ENCODE data around the gene SPNS1. TPM values are rescaled to one million over a fixed set of nuclear protein-coding genes. Genes with fewer than 3 reads are reported as not detected.
"Not testable (repeated sequence)": the region's sequence is repeated elsewhere in the genome, so short reads cannot be mapped to it uniquely, and the experiment has no call there.

The SPNS1 gene, protein sequence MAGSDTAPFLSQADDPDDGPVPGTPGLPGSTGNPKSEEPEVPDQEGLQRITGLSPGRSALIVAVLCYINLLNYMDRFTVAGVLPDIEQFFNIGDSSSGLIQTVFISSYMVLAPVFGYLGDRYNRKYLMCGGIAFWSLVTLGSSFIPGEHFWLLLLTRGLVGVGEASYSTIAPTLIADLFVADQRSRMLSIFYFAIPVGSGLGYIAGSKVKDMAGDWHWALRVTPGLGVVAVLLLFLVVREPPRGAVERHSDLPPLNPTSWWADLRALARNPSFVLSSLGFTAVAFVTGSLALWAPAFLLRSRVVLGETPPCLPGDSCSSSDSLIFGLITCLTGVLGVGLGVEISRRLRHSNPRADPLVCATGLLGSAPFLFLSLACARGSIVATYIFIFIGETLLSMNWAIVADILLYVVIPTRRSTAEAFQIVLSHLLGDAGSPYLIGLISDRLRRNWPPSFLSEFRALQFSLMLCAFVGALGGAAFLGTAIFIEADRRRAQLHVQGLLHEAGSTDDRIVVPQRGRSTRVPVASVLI
- total RNA-seq, result 21.4 and 26.0 TPM in 2 replicates

DNA sequence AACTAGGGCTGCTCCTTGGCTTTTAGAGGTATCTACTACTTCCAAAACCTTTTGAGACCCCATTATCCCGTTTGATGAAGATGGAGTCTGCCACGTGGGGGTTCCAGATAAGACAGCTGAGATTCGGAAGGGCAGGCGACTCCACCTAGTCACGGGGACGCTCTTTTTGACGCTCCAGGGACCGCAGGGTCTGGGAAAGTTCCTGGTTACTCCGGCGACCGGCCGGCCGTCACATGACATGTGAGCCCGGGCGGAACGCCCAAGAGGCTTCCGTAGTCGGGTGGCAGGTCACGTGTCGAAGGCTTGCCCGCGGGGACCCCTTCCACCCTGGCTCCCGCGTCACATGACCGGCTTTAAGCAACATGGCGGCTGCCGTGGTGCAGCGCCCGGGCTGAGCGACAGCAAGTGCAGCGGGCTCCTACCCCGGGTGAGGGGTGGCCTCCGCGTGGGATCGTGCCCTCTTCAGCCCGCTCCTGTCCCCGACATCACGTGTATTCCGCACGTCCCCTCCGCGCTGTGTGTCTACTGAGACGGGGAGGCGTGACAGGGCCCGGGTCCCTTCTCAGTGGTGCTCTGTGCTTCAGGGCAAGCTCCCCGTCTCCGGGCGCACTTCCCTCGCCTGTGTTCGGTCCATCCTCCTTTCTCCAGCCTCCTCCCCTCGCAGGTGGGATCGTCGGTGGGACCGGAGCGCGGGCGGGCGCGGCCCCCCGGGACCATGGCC, at the start of gene SPNS1:
SPNS1 (plus strand) TSS at position 342 of the 721 bp plus-strand sequence; CDS start at position 716, 374 bp downstream.
- peak; percentile 98 to 99 for DNase-seq (ENCODE audit: low read depth in 2 of 2)

DNA sequence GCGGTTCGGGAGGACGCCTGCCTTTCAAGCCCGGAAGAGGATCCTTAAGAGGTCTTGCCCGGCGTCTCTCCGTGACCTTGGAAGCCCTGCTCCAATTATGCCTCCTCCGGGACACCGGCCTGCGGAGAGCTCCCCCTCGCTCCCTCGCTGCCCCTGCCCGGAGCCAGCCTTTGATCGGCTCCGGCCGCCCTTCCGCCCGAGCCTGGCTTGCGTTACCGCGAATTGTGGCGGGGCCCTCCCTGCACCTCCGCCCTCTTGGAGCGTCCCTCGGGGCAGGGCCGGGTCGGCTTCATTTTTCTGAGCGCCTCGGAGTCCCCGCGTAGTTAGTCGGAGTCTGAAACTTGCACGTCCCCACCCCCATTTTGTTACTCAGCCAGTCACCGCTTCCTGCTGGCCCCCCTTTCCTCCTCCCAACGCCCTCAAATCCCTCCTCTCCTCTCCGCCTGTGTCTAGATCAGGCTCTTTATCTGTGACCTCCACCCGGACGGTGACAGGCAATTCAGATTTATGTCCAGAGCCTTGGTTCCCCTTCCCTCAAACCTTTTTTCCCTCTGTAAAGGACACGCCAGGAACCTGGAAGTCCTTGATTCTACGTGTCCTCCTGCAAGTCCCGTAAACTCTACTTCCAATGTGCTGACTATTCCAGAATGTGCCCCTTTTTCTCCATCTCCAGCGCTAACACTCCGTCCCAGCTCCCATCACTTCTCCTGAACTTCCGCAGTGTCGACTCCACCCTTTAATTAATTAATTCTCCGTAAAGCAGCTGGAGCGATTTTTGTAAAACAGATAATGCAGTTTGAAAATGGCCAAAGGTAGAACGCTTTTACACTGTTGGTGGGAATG, 49.0 kb upstream of the SPNS1 start:
- DNase-seq (ENCODE audit: low read depth in 2 of 2), result peak; percentile 59 to 80

- not testable (repeated sequence) for DNase-seq (ENCODE audit: low read depth in 2 of 2)
These were observed 48.3 kb upstream of the SPNS1 start for GRCh38 chr16:28926284-28926683.

- DNase-seq (ENCODE audit: low read depth in 2 of 2), result no peak
These were observed 46.8 kb upstream of the SPNS1 start for GRCh38 chr16:28927815-28928214.

DNA sequence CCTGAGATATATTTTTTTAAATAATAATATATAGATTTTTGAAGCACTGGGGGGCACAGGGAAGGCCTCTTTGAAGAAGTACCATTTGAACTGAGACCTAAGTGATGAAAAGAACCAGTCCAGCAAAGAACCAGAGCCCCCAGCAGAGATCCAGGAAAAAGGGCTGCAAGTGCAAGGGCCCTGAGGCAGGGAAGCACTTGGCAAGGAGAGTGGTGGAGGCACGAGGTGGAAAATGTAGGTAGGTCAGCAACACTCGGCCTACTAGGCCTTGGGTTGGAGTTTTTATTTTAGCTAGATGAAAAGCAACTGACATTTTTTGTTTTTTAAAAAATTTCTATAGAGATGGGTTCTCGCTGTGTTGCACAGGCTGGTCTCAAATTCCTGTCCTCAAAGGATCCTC, 44.4 kb upstream of the SPNS1 start:
- no peak for DNase-seq (ENCODE audit: low read depth in 2 of 2)

- DNase-seq (ENCODE audit: low read depth in 2 of 2), result no peak
These were observed 43.9 kb upstream of the SPNS1 start for GRCh38 chr16:28930652-28931051.

- DNase-seq (ENCODE audit: low read depth in 2 of 2), result no peak
These were observed 42.8 kb upstream of the SPNS1 start, which contains the start of gene CD19 for GRCh38 chr16:28931801-28932225. CD19 (plus strand) TSS chr16:28931971; CDS start chr16:28932001, 30 bp downstream.

GRCh38 chr16:28932339-28933141, 42.0 kb upstream of the SPNS1 start:
- no peak for DNase-seq (ENCODE audit: low read depth in 2 of 2)

GRCh38 chr16:28933171-28933570, 41.4 kb upstream of the SPNS1 start:
- no peak for DNase-seq (ENCODE audit: low read depth in 2 of 2)

GRCh38 chr16:28935346-28935745, 39.2 kb upstream of the SPNS1 start:
- DNase-seq (ENCODE audit: low read depth in 2 of 2), result no peak

DNA sequence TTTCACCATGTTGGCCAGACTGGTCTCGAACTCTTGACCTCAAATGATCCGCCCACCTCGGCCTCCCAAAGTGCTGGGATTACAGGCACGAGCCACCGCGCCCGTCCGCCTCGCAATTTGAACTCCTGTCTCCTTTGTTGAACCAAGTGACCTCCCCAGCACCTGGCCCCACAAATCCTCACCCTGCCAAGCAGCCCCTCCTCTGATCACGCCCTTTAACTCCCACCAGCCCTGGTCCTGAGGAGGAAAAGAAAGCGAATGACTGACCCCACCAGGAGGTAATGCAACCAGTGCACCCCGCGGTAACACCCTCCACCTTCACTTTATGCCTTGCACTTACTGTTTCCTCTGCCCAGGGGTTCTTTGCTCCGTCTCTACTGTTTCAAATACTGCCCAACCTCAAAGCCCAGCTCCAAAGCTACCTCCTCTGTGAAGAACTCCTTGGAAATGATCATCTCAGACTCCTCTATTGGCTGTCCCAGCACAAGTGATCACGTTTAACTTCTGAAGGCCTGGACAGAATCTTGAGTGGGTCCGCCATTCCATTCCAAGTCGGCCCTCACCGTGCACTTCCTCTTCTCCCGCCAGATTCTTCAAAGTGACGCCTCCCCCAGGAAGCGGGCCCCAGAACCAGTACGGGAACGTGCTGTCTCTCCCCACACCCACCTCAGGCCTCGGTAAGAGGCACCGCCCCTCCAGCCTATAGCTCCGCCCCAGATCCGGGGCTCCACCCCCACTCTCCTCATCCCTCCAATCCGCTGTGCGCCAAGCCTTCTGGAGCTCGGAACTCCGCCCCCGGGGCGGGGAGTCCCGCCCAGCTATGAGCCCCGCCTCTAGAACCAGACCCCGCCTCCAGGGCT, 38.4 kb upstream of the SPNS1 start:
- peak; percentile 82 to 88 for DNase-seq (ENCODE audit: low read depth in 2 of 2)

- no peak for DNase-seq (ENCODE audit: low read depth in 2 of 2)
These were observed 37.8 kb upstream of the SPNS1 start for GRCh38 chr16:28936784-28937155.

DNA sequence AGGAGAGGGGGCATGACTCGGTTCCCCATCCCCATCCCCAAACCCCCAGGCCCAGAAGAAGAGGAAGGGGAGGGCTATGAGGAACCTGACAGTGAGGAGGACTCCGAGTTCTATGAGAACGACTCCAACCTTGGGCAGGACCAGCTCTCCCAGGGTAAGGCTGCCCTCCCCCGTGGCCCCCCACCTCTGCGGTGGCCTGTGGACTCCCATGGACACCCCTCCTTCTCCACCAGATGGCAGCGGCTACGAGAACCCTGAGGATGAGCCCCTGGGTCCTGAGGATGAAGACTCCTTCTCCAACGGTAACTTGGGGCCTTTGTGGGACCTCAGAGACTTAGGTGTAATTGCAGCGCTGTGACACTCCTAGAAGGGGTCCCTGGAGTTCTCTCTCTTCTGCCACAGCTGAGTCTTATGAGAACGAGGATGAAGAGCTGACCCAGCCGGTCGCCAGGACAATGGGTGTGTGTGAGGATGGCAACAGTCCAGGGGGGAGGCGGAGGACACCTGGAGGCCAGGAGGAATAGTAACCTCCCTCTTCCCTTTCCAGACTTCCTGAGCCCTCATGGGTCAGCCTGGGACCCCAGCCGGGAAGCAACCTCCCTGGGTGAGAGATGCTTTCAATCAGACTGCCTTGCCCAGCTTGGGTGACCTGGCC, 37.2 kb upstream of the SPNS1 start:
- DNase-seq (ENCODE audit: low read depth in 2 of 2), result no peak

GRCh38 chr16:28938721-28939120, 35.9 kb upstream of the SPNS1 start:
- no peak for DNase-seq (ENCODE audit: low read depth in 2 of 2)

GRCh38 chr16:28939825-28940224, 34.8 kb upstream of the SPNS1 start:
- DNase-seq (ENCODE audit: low read depth in 2 of 2), result not testable (repeated sequence)

DNA sequence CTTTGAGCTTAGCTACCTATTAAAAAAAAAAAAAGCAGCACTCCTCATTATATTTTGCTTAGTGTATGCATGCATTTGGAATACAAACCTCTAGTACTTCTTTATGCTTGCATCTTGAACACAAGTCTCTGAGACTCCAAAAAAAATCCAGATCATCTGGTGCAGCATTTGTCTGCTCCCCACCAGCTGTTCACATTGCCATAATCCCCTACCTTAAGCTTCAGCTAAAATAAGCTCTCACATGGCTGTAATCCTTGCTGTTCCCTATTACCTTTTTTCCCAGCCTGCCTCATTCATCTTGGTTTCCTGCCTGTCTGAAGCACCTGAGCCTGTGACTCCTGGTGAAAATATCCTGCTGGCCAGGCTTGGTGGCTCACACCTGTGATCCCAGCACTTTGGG, 31.3 kb upstream of the SPNS1 start:
- DNase-seq (ENCODE audit: low read depth in 2 of 2), result no peak

DNA sequence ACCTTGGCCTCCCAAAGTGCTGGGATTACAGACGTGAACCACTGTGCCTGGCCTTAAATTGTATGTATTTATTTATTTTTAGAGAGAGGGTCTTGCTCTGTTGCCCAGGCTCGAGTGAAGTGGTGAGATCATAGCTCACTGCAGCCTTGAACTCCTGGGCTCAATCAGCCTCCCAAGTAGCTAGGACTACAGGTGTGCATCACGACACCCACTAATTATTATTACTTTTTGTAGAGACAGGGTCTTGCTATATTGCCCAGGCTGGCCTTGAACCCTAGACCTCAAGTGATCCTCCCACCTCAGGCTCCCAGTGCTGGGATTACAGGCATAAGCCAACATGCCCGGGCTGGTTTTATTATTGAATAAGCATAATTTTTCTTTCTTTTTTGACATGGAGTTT, 27.9 kb upstream of the SPNS1 start:
- DNase-seq (ENCODE audit: low read depth in 2 of 2), result no peak

- DNase-seq (ENCODE audit: low read depth in 2 of 2), result peak; percentile 100
These were observed 23.7 kb upstream of the SPNS1 start, which contains the start of gene NFATC2IP for GRCh38 chr16:28950648-28951409. NFATC2IP (plus strand) TSS chr16:28950937; CDS start chr16:28951012, 75 bp downstream.

Measured in lung microvascular endothelial cell (primary cell).